RWPE1 (cell line): ENCODE results near the gene RXRA.

ENCODE experiments used
- CTCF ChIA-PET: fragments of 350-600 bp; sonication (Branson Sonifier 250); formaldehyde crosslinking; extraction: SDS; loops from one replicate; lab custom pipeline; 2021; lab: Yijun Ruan, JAX
- POLR2A ChIA-PET: fragments of 400-600 bp; formaldehyde crosslinking; extraction: SDS; loops from one replicate; lab custom pipeline; 2020; ENCODE audit warnings: antibody characterized with exemption; ENCODE audit not compliant: low non-redundant PET; lab: Yijun Ruan, JAX
- DNase-seq: peaks from one replicate; pipeline ENCODE4 v3.0.0; 2012; ENCODE audit warnings: low spot score
- H3K27ac ChIP-seq: fragments of 450-650 bp; 2 replicates; pipeline ENCODE4 v1.5.1; 2017
- CTCF ChIP-seq: fragments of 450-650 bp; conservative IDR thresholded peaks from 2 replicates; pipeline ENCODE4 v1.5.1; 2017; ENCODE audit warnings: low read depth, mild to moderate bottlenecking

The RXRA gene

GRCh38 chr9:134396258-134396742 lies 70.0 kb downstream of the RXRA start:
- no peak for DNase-seq
- TF ChIP-seq CTCF = no peak
- CTCF ChIA-PET = interaction anchor here (0.6 to 1.6 kb wide), 3 partner anchors 11 to 73 kb away, joined by 5 to 7 read pairs (median 6); no protein-coding TSS in a partner anchor
- H3K27ac ChIP-seq = peak overlapping the region; percentile 97
- POLR2A ChIA-PET = interaction anchor here (0.5 kb wide), 1 partner anchor 71 kb away, joined by 5 read pairs; no protein-coding TSS in a partner anchor

- POLR2A ChIA-PET = no interaction called here
- TF ChIP-seq CTCF = no peak
- peak overlapping the region; percentile 97 for H3K27ac ChIP-seq
- CTCF ChIA-PET = interaction anchor here (0.6 to 1.6 kb wide), 3 partner anchors 11 to 74 kb away, joined by 5 to 7 read pairs (median 6); no protein-coding TSS in a partner anchor
- DNase-seq = no peak
Observed at GRCh38 chr9:134396825-134397224, 70.6 kb downstream of the RXRA start.

- no peak for TF ChIP-seq CTCF
- ChIA-PET POLR2A (no interaction called here), CTCF (interaction anchor here (0.6 to 1.3 kb wide), 5 partner anchors 11 to 95 kb away, joined by 3 to 4 read pairs (median 3); no protein-coding TSS in a partner anchor)
- peak overlapping the region; percentile 97 for H3K27ac ChIP-seq
- DNase-seq = no peak
Observed at GRCh38 chr9:134398756-134399155, 72.5 kb downstream of the RXRA start.

GRCh38 chr9:134399435-134400056 lies 73.3 kb downstream of the RXRA start:
- H3K27ac ChIP-seq = peak overlapping the region; percentile 97
- CTCF ChIA-PET = interaction anchor here (0.6 to 1.3 kb wide), 9 partner anchors 8 to 96 kb away, joined by 3 to 5 read pairs (median 3); no protein-coding TSS in a partner anchor
- no peak; the same call in 1 of the 2 replicates for TF ChIP-seq CTCF
- DNase-seq = no peak
- POLR2A ChIA-PET = no interaction called here

- CTCF ChIA-PET = interaction anchor here (0.7 to 0.9 kb wide), 4 partner anchors 9 to 29 kb away, joined by 3 to 5 read pairs (median 4); no protein-coding TSS in a partner anchor
Observed at GRCh38 chr9:134400283-134400682, 74.0 kb downstream of the RXRA start.

More at GRCh38 chr9:134400283-134400682, 74.0 kb downstream of the RXRA start:
- peak overlapping the region; percentile 97 for H3K27ac ChIP-seq
- POLR2A ChIA-PET = no interaction called here
- no peak for DNase-seq
- TF ChIP-seq CTCF = no peak
